Lower leg skin (tissue), 4 donors: Measurements from ENCODE around the gene IL15. TPM values are rescaled to one million over a fixed set of nuclear protein-coding genes. Genes with fewer than 3 reads are reported as not detected.

Experiments used
- DNase-seq, 2 donors: peaks; one replicate each; pipeline ENCODE4 v3.0.0-alpha.2; 2019; ENCODE audit warnings: low spot score in 2 of 2
- H3K4me3 ChIP-seq: fragments of 200-600 bp; sonication (generic); 2 replicates; pipeline ENCODE4 v1.5.1; 2017; ENCODE audit warnings: mild to moderate bottlenecking, low read depth; ENCODE audit not compliant: poor library complexity, severe bottlenecking
- CTCF ChIP-seq, 3 donors: fragments of 450-650 bp; IDR thresholded peaks; one replicate each; pipeline ENCODE4 v1.5.1; 2016; ENCODE audit warnings: antibody characterized with exemption in 3 of 3, mild to moderate bottlenecking in 3 of 3, moderate library complexity in 2 of 3
- POLR2A ChIP-seq, 2 donors: fragments of 450-650 bp; IDR thresholded peaks; one replicate each; pipeline ENCODE4 v1.6.1; 2016 to 2017; ENCODE audit warnings: antibody characterized with exemption in 2 of 2, mild to moderate bottlenecking in 1 of 2, moderate library complexity in 1 of 2
- whole genome bisulfite sequencing, 2 donors: methylation state at CpG; one replicate each; pipeline ENCODE4 v1.1.5; 2018; 5-methylcytosine and 5-hydroxymethylcytosine counted together
- intact Hi-C: fragments of 100-400 bp; cut with DNase I; formaldehyde crosslinking; loops from one replicate; pipeline ENCODE4 v1.15.0; 2023; ENCODE audit warnings: low total_unique reads
- total RNA-seq, 4 donors: library from RNA; depleted of rRNA; stranded (reverse); fragments of >200 nt; gene quantifications; one replicate each; pipeline ENCODE4 v1.1.0, GENCODE V29; 2016

The IL15 gene
- total RNA-seq, 4 donors from 2014 or later: 0.42 to 1.6 (median 0.96) TPM

GRCh38 chr4:141630854-141631253 is 5.5 kb upstream of the IL15 start:
- no peak for TF ChIP-seq CTCF (IDR thresholded peaks at IDR 0.05)
- no peak for TF ChIP-seq POLR2A (IDR thresholded peaks at IDR 0.05)
- intact Hi-C loops: no loop called here
- H3K4me3 ChIP-seq: no peak overlapping the region
- 80 to 94% methylated on average over 1 of the region's 1 CpG for WGBS, 2 donors
- DNase-seq: no peak

- TF ChIP-seq CTCF (IDR thresholded peaks at IDR 0.05): no peak
- no peak for TF ChIP-seq POLR2A (IDR thresholded peaks at IDR 0.05)
- intact Hi-C loops: no loop called here
- WGBS, 2 donors: 47% methylated on average over 5 of the region's 5 CpGs
- DNase-seq: no peak
- H3K4me3 ChIP-seq: no peak overlapping the region
Observed at GRCh38 chr4:141635736-141636081, 674 bp upstream of the IL15 start.

GRCh38 chr4:141636771-141637460 is 533 bp downstream of the IL15 start:
- TF ChIP-seq POLR2A (IDR thresholded peaks at IDR 0.05) (no peak), CTCF (IDR thresholded peaks at IDR 0.05) (no peak)
- no peak for DNase-seq
- WGBS, 2 donors: 4% methylated on average over 40 to 41 of the region's 41 CpGs
- peak overlapping the region; percentile 74 for H3K4me3 ChIP-seq
- intact Hi-C loops: no loop called here

GRCh38 chr4:141637565-141637964 is 1.2 kb downstream of the IL15 start:
- WGBS, 2 donors: 71 to 80% methylated on average over 2 of the region's 2 CpGs
- DNase-seq: no peak
- TF ChIP-seq POLR2A (IDR thresholded peaks at IDR 0.05): no peak
- TF ChIP-seq CTCF (IDR thresholded peaks at IDR 0.05): no peak
- no peak overlapping the region for H3K4me3 ChIP-seq
- intact Hi-C loops: no loop called here

GRCh38 chr4:141638230-141638629 is 1.8 kb downstream of the IL15 start:
- TF ChIP-seq POLR2A (IDR thresholded peaks at IDR 0.05): no peak
- TF ChIP-seq CTCF (IDR thresholded peaks at IDR 0.05): no peak
- intact Hi-C loops: loop anchor here (2.0 kb wide), 1 partner anchor 27 kb away; no protein-coding TSS in a partner anchor
- no peak for DNase-seq
- H3K4me3 ChIP-seq: no peak overlapping the region
- WGBS, 2 donors: 83 to 85% methylated on average over 2 of the region's 2 CpGs

- no peak overlapping the region for H3K4me3 ChIP-seq
- 79 to 87% methylated on average over 3 of the region's 3 CpGs for WGBS, 2 donors
- intact Hi-C loops: no loop called here
- TF ChIP-seq CTCF (IDR thresholded peaks at IDR 0.05) (no peak), POLR2A (IDR thresholded peaks at IDR 0.05) (no peak)
- DNase-seq: no peak
Observed at GRCh38 chr4:141640696-141641095, 4.3 kb downstream of the IL15 start.
